ENCODE results near the gene CEACAM19.
"Not testable (repeated sequence)": the region's sequence is repeated elsewhere in the genome, so short reads cannot be mapped to it uniquely, and the experiment has no call there.

CEACAM19 gene

DNA sequence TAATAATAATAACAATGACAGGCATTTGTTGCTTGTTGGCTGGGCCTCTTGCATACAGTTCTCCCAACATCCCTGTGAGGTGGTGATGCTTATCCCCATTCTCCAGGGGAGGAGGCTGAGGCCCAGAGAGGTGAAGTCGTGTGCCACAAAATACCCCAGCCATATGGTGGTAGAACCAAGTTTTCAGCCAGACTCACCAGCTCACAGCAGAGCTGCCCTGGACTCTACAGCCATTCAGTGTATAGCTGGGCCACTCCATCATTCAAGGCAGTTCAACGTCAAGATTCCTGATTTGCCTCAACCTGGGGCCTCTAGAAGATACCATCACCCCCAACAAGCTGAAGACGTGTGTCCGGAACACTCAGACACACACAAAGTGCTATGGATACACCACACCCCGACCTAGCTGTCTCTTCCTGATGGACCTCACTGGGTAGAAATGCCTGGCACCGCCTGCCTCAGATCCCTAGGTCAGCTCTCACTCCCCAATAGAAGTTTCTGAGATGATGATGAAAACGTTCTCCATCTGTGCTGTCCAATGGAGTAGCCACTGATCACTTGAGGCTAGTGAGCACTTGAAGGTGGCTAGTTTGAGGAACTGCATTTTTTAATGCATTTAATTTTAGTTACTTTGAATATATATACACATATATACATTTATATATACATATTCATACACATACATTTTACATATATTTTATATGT is 4.3 kb upstream of the CEACAM19 start:
- no peak for DNase-seq (ENCODE audit: insufficient read length, low spot score)
- TF ChIP-seq, protein P1, sequence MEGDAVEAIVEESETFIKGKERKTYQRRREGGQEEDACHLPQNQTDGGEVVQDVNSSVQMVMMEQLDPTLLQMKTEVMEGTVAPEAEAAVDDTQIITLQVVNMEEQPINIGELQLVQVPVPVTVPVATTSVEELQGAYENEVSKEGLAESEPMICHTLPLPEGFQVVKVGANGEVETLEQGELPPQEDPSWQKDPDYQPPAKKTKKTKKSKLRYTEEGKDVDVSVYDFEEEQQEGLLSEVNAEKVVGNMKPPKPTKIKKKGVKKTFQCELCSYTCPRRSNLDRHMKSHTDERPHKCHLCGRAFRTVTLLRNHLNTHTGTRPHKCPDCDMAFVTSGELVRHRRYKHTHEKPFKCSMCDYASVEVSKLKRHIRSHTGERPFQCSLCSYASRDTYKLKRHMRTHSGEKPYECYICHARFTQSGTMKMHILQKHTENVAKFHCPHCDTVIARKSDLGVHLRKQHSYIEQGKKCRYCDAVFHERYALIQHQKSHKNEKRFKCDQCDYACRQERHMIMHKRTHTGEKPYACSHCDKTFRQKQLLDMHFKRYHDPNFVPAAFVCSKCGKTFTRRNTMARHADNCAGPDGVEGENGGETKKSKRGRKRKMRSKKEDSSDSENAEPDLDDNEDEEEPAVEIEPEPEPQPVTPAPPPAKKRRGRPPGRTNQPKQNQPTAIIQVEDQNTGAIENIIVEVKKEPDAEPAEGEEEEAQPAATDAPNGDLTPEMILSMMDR (IDR thresholded peaks at IDR 0.05; ENCODE audit: insufficient read depth, missing control alignments): no peak
- FAIRE-seq: no peak

DNA sequence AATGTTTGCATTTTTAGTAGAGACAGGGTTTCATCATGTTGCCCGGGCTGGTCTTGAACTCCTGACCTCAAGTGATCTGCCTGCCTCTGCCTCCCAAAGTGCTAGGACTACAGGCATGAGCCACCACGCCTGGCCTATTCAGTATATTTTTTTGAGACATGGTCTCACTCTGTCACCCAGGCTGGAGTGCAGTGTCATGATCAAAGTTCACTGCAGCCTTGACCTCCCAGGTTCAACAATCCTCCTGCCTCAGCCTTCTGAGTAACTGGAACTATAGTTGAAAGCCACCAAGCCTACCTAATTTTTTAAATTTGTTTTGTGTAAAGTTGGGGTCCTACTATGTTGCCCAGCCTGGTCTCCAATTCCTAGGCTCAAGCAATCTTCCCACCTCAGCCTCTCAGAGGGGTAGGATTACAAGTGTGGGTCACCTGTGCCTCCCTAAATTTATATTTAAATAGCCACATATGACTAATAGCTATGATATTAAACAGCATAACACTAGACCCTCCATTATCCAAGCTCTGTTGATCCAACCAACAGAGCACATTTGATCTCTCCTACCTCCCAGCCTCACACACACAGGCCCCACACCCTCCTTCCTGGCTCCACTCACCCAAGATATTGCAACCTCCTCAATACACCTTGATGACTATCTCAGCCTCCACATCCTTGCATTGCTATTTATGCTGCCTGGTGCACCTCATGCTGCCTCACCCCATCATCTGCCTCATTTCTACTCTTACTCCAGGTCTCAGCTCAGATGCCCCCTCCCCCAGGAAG is 2.1 kb upstream of the CEACAM19 start:
- DNase-seq (ENCODE audit: insufficient read length, low spot score) (no peak), FAIRE-seq (no peak)
- TF ChIP-seq, protein P1 (IDR thresholded peaks at IDR 0.05; ENCODE audit: insufficient read depth, missing control alignments): no peak

DNA sequence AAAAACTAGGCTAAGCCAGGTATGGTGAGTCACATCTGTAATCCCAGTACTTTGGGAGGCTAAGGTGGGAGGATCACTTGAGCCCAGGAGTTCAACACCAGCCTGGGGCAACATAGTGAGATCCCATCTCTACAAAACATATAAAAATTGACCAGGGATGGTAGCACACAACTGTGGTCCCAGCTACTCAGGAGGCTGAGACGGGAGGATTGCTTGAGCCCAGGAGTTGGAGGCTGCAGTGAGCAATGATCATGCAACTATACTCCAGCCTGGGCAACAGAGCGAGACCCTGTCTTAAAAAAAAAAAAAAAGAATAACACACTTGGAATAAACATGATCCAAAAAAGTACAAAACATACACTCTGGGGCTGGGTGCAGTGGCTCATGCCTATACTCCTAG is 1.3 kb upstream of the CEACAM19 start:
- not testable (repeated sequence) for FAIRE-seq

DNA sequence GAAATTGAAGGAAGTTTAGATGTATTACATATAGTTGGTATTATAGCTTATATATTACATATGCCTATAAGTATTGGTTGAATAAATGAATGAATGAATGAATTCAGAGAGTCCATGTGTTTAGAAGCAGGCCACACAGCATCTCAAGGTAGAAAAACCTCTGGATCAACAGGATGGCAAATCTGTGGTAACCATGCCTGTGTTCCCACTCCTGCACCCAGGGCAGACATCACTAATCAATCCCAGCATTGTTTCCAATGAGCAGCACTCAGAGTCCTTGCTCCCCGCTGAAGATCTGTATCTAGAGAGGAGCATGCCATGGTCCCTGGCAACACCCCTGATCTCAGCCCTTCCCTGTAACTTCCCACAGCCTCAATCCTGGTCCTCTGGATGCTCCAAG is 944 bp downstream of the CEACAM19 start:
- TF ChIP-seq, protein P1 (IDR thresholded peaks at IDR 0.05; ENCODE audit: insufficient read depth, missing control alignments): no peak

More for the DNA sequence above, 1.3 kb upstream of the CEACAM19 start:
- DNase-seq (ENCODE audit: insufficient read length, low spot score): not testable (repeated sequence)

DNA sequence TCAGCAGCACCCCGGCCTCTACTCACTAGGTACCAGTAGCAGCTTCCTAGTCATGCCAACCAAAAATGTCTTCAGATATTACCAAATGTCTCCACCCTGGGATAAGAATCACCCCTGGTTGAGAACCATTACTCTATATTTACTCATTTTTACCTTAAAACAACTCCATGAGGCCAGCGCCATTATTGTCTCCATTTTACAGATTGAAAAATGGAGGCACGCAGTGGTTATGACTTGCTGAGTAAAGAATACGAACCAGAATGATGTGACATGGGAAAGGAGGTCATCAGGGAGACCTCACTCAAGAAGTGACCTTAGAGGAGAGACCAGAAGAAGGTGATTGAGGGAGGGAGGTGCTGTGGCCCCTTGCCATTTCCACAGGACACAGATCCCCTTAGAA is 2.2 kb downstream of the CEACAM19 start:
- DNase-seq (ENCODE audit: insufficient read length, low spot score) (no peak), FAIRE-seq (no peak)
- TF ChIP-seq, protein P1 (IDR thresholded peaks at IDR 0.05; ENCODE audit: insufficient read depth, missing control alignments): no peak

More for the DNA sequence above, 944 bp downstream of the CEACAM19 start:
- DNase-seq (ENCODE audit: insufficient read length, low spot score) (no peak), FAIRE-seq (no peak)

DNA sequence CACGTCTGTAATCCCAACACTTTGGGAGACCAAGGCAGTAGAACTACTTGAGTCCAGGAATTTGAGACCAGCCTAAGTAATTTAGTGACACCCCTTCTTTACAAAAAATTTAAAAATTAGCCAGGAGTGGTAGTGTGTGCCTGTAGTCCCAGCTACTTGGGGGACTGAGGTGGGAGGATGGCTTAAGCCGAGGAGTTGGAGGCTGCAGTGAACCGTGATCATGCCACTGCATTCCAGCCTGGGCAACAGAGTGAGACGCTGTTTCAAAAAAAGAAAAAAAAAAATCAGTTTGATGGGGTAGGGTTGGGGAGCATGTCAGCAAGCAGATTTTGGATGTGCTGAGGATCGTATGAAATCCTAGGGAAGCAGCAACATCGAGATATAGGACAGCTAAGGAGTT is 4.2 kb downstream of the CEACAM19 start:
- FAIRE-seq (no peak), DNase-seq (ENCODE audit: insufficient read length, low spot score) (no peak)
- TF ChIP-seq, protein P1 (IDR thresholded peaks at IDR 0.05; ENCODE audit: insufficient read depth, missing control alignments): no peak

DNA sequence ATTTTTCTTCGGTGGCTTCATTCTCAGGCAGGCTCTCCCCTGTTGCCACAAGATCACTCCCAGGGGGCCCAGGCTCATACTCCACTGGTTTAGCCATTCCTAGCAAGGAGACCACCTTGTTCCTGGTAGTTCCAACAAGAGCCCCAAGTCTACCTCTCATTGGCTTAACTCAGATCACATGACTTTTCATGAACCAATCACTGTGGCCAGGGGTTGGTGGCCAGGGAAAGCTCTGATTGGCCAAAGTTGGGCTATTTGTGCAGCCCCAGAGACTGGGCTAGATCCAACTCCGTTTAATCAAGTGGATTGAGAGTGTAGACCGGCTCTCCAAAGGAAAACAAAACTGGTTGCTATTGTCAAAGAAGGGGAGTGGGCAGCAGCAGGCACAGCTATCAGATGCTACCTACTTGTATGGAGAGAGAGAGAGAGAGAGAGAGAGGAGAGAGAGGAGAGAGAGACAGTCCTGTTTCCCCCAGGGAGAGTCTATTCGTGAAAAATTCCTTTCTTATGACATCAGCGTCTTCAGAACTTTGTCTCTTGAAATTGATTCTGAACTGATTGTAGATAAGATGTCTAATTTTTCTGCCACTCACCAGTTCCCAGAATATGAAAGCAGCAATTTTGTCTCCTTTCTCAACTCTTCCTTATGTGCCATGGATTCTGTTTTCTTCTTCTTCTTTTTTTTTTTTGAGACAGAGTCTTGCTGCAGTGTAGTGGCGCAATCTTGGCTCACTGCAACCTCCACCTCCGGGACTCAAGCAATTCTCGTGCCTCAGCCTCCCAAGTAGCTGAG is 5.9 kb downstream of the CEACAM19 start:
- no peak for FAIRE-seq
- TF ChIP-seq, protein P1 (IDR thresholded peaks at IDR 0.05; ENCODE audit: insufficient read depth, missing control alignments): no peak
- DNase-seq (ENCODE audit: insufficient read length, low spot score): no peak
